Activated naive CD4-positive, alpha-beta T cell treated with Interleukin-2 at 50 U/mL for 16 hours (primary cell): Measurements from ENCODE around the gene TRAPPC2.

ENCODE experiments used
- DNase-seq: peaks from one replicate; pipeline ENCODE4 v3.0.0-alpha.2; 2020

TRAPPC2 gene

GRCh38 chrX:13664020-13664419 lies 70.4 kb downstream of the TRAPPC2 start:
- no peak for DNase-seq

- DNase-seq = no peak
These were observed 72.0 kb downstream of the TRAPPC2 start for GRCh38 chrX:13662355-13662791.
